Loucy (cell line): ENCODE results near the gene TPRG1L.

Experiments
- H2AFZ ChIP-seq: fragments of 200-600 bp; sonication (generic); 2 replicates; pipeline ENCODE4 v1.6.0; 2016; ENCODE audit warnings: antibody characterized with exemption, mild to moderate bottlenecking, low read length, moderate library complexity
- H3F3A ChIP-seq: fragments of 200-600 bp; 2 replicates; pipeline ENCODE4 v1.6.0; 2016; ENCODE audit warnings: antibody characterized with exemption, low read depth, mild to moderate bottlenecking
- H3K27me3 ChIP-seq: fragments of 200-600 bp; sonication (generic); 2 replicates; pipeline ENCODE4 v1.6.1; 2014; ENCODE audit warnings: low read length, mild to moderate bottlenecking; ENCODE audit not compliant: insufficient read depth, poor library complexity, severe bottlenecking
- H3K36me3 ChIP-seq: fragments of 200-600 bp; sonication (generic); 2 replicates; pipeline ENCODE4 v1.6.1; 2016; ENCODE audit warnings: low read length; ENCODE audit not compliant: insufficient read depth
- H3K4me1 ChIP-seq: fragments of 200-600 bp; sonication (generic); 2 replicates; pipeline ENCODE4 v1.5.1; 2014; ENCODE audit warnings: low read length, mild to moderate bottlenecking; ENCODE audit not compliant: insufficient read depth, poor library complexity, severe bottlenecking
- H3K4me2 ChIP-seq: fragments of 200-600 bp; sonication (generic); 2 replicates; pipeline ENCODE4 v1.6.0; 2014; ENCODE audit warnings: antibody characterized with exemption, low read length, low read depth, mild to moderate bottlenecking; ENCODE audit not compliant: poor library complexity, severe bottlenecking
- H3K4me3 ChIP-seq: fragments of 200-600 bp; sonication (generic); 2 replicates; pipeline ENCODE4 v1.5.1; 2014; ENCODE audit warnings: low read length, mild to moderate bottlenecking, mixed read lengths; ENCODE audit not compliant: poor library complexity, severe bottlenecking
- H3K79me2 ChIP-seq: fragments of 200-600 bp; sonication (generic); 2 replicates; pipeline ENCODE4 v1.6.1; 2014; ENCODE audit warnings: low read length; ENCODE audit not compliant: insufficient read depth
- H3K9ac ChIP-seq: fragments of 200-600 bp; sonication (generic); 2 replicates; pipeline ENCODE4 v1.6.0; 2014; ENCODE audit warnings: mild to moderate bottlenecking, low read depth, low read length, moderate library complexity; ENCODE audit not compliant: poor library complexity, severe bottlenecking
- H3K9me2 ChIP-seq: fragments of 200-600 bp; sonication (generic); replicated peaks from 2 replicates; pipeline ENCODE4 v1.6.1; 2016; ENCODE audit warnings: low read depth, low read length, mixed read lengths
- H3K9me3 ChIP-seq: fragments of 200-600 bp; sonication (generic); 2 replicates; pipeline ENCODE4 v1.6.1; 2014; ENCODE audit warnings: mild to moderate bottlenecking, antibody characterized with exemption, low read length, low read depth; ENCODE audit not compliant: insufficient read depth
- H4K20me1 ChIP-seq: fragments of 200-600 bp; sonication (generic); 2 replicates; pipeline ENCODE4 v1.6.0; 2014; ENCODE audit warnings: antibody characterized with exemption, low read length, mild to moderate bottlenecking; ENCODE audit not compliant: insufficient read depth, poor library complexity, severe bottlenecking
- CTCF ChIP-seq: fragments of 200-600 bp; sonication (generic); conservative IDR thresholded peaks from 2 replicates; pipeline ENCODE4 v1.5.1; 2014; ENCODE audit warnings: mild to moderate bottlenecking, antibody characterized with exemption, low read length
- EZH2phosphoT487 ChIP-seq: fragments of 200-600 bp; IDR thresholded peaks from 2 replicates; pipeline ENCODE4 v1.6.1; 2018; ENCODE audit warnings: antibody characterized with exemption, mild to moderate bottlenecking, moderate library complexity, borderline replicate concordance

The TPRG1L gene

GRCh38 chr1:3668585-3669300 lies 43.9 kb downstream of the TPRG1L start:
- H4K20me1 ChIP-seq: no peaks in the 10 kb centered on the region
- TF ChIP-seq EZH2phosphoT487 (no peak), CTCF (no peak)
- no peaks in the 10 kb centered on the region for H3K36me3 ChIP-seq
- no peaks in the 10 kb centered on the region for H3F3A ChIP-seq
- H3K9me2 ChIP-seq: no peaks in the 10 kb centered on the region
- no peaks in the 10 kb centered on the region for H3K27me3 ChIP-seq
- no peak overlapping the region for H3K9ac ChIP-seq
- H2AFZ ChIP-seq: no peak overlapping the region
- H3K79me2 ChIP-seq: no peaks in the 10 kb centered on the region
- H3K4me2 ChIP-seq: no peak overlapping the region
- no peak overlapping the region for H3K4me3 ChIP-seq
- H3K9me3 ChIP-seq: no peaks in the 10 kb centered on the region
- peaks cover 8% of the 10 kb centered on the region for H3K4me1 ChIP-seq

GRCh38 chr1:3669421-3669821 lies 44.6 kb downstream of the TPRG1L start:
- H3K4me2 ChIP-seq: no peak overlapping the region
- H3K9me3 ChIP-seq: no peaks in the 10 kb centered on the region
- H2AFZ ChIP-seq: no peak overlapping the region
- no peak overlapping the region for H3K4me3 ChIP-seq
- TF ChIP-seq EZH2phosphoT487 (no peak), CTCF (no peak)
- no peaks in the 10 kb centered on the region for H4K20me1 ChIP-seq
- H3K27me3 ChIP-seq: no peaks in the 10 kb centered on the region
- H3K36me3 ChIP-seq: no peaks in the 10 kb centered on the region
- no peaks in the 10 kb centered on the region for H3K79me2 ChIP-seq
- H3K9ac ChIP-seq: no peak overlapping the region
- H3F3A ChIP-seq: no peaks in the 10 kb centered on the region
- no peaks in the 10 kb centered on the region for H3K9me2 ChIP-seq
- H3K4me1 ChIP-seq: peaks cover 2% of the 10 kb centered on the region

GRCh38 chr1:3669971-3670431 lies 45.2 kb downstream of the TPRG1L start:
- Histone ChIP-seq H3F3A (no peaks in the 10 kb centered on the region), H2AFZ (no peak overlapping the region), H4K20me1 (no peaks in the 10 kb centered on the region), H3K4me3 (no peak overlapping the region), H3K27me3 (no peaks in the 10 kb centered on the region), H3K9ac (no peak overlapping the region), H3K4me1 (no peaks in the 10 kb centered on the region), H3K36me3 (no peaks in the 10 kb centered on the region), H3K79me2 (no peaks in the 10 kb centered on the region), H3K4me2 (no peak overlapping the region), H3K9me3 (no peaks in the 10 kb centered on the region), H3K9me2 (no peaks in the 10 kb centered on the region)
- TF ChIP-seq CTCF (no peak), EZH2phosphoT487 (no peak)
